GM18519 (cell line): ENCODE data around the gene ACSS2.
"Not testable (repeated sequence)": the region's sequence is repeated elsewhere in the genome, so short reads cannot be mapped to it uniquely, and the experiment has no call there.

ENCODE experiments used
- ATAC-seq: cut with Tn5 transposase; IDR thresholded peaks from one replicate; pipeline ENCODE4 v1.9.1; 2021; ENCODE audit warnings: mild to moderate bottlenecking, moderate library complexity; ENCODE audit not compliant: unreplicated experiment, low FRiP score

The ACSS2 gene

DNA sequence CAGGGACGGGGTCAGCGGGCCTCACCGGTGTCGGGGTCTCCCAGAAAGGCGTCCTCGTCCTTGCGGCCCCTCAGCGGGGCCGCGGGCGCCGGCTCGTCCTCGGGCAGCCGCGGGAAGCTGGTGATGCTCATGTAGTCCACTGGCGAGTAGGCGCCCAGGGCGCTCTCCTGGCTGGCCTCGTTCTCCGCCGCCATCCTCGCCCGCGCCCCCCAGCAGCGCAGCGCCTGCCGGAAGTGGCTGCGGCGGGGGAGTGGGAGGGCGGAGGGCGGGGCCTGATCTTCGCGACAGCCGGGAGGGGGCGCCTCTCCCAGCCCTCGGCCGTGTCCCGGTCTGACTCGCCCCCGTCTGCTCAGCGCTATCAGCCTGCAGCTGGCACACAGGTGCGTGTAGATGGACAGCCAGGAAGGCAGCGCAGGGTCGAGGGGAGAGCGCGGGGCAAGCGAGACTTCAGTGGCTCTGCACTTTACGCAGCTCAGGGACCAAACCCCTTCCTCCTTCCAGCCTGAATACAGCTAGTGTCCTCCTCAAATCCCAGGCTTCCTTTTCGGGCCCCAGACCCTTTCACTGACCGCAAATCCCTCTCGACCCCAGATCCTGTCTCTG lies 3.7 kb upstream of the ACSS2 start, which contains the start of gene GGT7:
Gene GGT7 (minus strand): TSS at position 235 of the 603 bp plus-strand sequence. CDS start 41 bp downstream, at position 194.
- no peak for ATAC-seq

DNA sequence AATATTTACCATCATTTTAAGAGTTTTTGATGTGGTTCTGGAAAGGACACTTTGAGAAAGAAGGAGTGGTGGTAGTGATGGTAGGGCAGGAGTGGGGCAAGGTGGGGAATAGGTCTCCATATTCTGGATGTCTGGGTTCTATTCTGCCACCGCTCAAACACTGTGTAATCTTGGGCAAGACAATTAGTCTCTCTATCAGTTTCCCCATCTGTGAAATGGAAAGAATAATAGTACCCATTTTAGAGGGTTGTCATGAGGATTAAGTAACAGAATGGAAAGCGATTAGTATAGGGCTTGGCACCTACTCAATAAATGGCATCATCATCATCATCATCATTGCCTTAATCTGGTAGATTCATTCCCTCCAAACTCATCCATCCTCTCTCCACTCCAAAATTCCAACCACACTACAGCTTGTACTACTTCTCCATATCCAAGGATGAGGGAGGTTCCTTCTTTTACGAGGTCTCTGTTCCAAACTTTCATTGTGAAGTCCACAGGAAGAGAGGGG lies 2.8 kb upstream of the ACSS2 start:
- ATAC-seq: no peak

DNA sequence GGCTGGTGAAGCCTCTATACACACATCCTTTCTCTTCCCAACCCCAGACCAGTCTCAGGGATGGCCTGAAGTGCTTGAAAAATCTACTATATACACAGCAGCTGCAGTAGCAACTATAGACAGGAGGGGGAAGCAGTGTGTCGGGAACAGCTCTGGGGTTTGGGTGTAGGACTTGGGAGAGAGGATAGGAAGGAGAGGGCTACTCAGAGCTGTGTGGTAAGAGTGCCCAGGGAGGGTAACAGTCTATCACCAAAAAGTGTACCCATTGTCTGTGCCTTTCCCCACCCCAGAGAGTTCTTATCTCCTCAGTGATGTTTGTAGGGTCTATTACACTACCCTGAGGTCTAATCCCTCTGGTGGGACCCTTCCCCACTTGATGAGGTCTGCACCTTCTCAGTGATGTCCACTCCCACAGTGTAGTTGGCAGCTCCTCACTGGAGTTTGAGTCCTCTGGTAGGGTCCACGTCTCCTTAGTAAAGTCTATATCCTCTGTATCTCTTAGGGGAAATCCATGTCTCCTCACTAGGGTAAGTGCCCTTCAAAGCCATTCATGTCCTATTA lies 2.2 kb upstream of the ACSS2 start:
- ATAC-seq: no peak

DNA sequence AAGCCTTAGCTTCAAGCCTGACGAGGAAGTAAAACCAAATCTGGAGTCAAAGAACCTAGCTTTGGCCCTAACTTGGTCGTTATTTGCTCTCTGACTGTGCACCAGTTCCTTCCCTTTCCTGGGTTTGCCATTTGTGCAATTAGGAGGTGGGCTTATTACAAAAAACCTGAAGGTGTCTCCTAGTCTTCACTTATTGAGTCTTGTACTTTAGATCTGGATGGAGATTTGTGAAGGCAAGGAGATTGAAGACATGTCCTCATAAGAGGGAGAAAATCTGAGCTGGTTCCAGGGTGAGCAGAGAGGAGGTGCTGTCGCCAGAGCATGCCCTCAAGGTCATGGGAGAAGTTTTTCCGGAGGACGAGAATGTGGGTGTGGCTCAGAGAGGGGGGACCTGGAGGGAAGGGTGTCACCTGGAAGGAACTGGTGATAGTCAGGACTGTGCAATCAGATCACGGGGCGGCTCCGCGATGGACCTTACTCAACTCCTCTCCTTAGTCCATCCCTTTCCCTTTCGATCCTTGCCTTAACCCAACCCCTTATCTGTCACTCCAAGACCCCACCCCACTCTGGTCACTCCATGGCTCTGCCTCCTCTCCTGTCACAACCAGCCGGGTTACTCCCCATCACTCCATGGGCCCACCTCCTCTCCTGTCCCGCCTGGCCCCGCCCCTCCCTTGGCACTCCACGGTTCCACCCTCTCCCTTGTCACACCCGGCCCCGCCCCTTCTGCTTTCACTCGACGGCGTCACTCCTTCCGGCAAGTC lies 588 bp upstream of the ACSS2 start:
- ATAC-seq: peak; percentile 34

GRCh38 chr20:34880215-34880850 lies 3.9 kb downstream of the ACSS2 start:
- no peak for ATAC-seq

DNA sequence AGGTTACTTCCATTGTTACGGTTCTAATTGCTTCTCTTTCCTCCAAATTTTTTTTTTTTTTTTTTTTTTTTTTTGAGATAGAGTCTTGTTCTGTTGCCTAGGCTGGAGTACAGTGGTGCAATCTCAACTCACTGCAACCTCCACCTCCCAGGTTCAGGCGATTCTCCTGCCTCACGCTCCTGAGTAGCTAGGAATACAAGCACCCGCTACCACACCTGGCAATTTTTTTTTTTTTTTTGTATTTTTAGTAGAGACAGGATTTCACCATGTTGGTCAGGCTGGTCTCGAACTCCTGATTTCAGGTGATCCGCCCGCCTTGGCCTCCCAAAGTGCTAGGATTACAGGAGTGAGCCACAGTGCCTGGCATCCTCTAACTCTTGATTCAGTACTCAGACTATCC lies 4.6 kb downstream of the ACSS2 start:
- ATAC-seq: not testable (repeated sequence)

- ATAC-seq: no peak
These were observed 5.3 kb downstream of the ACSS2 start for GRCh38 chr20:34881689-34882088.

DNA sequence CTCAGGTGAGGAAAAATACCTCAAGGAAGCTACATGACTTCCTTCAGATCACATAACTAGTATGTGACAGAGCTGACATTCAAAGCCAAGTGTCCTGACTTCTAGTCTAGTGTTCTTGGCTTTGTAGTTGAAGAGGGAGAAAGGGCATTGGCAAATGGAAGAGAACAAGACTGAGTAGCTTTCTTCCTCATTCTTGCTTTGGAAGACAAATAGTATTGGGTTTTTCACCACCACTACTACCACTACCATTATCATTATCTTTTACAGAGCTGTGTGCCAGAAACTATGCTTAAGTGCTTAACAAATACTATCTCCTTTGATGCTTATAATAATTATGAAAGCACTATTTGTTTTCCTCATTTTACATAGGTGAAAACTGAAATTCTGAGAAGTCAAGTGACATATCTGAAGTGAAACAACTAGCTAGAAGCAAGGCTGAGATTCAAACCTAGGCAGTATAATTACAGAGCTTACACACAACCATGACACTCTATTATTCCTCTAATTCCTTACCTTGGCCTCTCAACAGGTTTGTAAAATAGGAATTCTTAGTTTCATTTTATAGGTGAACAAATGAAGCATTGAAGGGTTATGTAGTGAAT lies 6.8 kb downstream of the ACSS2 start:
- ATAC-seq: no peak

GRCh38 chr20:34883809-34884208 lies 7.4 kb downstream of the ACSS2 start:
- ATAC-seq: no peak

DNA sequence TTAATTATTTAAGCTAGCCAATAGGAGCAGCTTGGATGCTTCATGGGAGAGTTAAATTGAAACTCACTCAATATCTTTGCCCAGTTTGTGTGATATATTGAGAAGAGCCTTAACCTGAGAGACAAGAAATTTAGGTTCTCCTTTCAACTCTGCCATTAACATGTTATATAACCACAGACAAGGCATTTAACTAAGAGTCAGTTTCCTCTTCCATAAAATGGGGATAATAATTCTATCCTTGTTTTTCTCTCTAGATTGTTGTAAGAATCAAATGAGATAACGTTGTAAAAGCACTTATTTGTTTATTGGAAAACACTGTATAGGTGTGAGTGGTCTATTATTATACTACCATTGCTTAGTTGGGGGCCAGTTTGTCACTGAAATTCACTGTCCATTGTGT lies 7.8 kb downstream of the ACSS2 start:
- no peak for ATAC-seq

- no peak for ATAC-seq
These were observed 9.7 kb downstream of the ACSS2 start for GRCh38 chr20:34886122-34886521.

DNA sequence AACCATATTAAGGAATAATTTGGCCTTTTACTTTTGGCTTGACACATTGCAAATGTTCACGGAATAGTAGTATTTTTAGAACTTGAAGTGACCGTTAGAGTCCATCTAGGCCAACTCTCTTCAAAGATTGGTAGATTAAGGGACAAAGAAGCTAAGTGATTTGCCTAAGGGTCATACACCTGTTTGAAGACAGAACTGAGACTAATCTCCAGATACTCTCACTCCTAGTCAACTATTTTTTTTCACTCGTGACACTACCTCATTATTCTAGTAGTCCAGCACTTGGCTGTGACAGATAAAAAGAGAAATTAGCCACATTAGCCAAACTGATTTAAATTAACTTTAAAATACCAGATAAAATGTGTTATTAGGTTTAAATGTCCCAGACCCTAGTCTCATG lies 10.6 kb downstream of the ACSS2 start:
- no peak for ATAC-seq

GRCh38 chr20:34888468-34888867 lies 12.1 kb downstream of the ACSS2 start:
- no peak for ATAC-seq

GRCh38 chr20:34891166-34892062 lies 15.0 kb downstream of the ACSS2 start:
- ATAC-seq: no peak

- ATAC-seq: no peak
These were observed 16.3 kb downstream of the ACSS2 start for GRCh38 chr20:34892671-34893070.

- ATAC-seq: no peak
These were observed 18.3 kb downstream of the ACSS2 start for GRCh38 chr20:34894723-34895122.

GRCh38 chr20:34895465-34895864 lies 19.1 kb downstream of the ACSS2 start:
- ATAC-seq: no peak

- ATAC-seq: no peak
These were observed 19.7 kb downstream of the ACSS2 start for GRCh38 chr20:34896086-34896621.

GRCh38 chr20:34898129-34898528 lies 21.7 kb downstream of the ACSS2 start:
- ATAC-seq: not testable (repeated sequence)
